Esophagus muscularis mucosa (tissue), 4 donors: ENCODE results near the gene RTP5.

Experiments used
- EP300 ChIP-seq: sonication (generic); formaldehyde crosslinking; IDR thresholded peaks from one replicate; pipeline ENCODE4 v1.6.1; 2017; ENCODE audit warnings: antibody characterized with exemption
- POLR2AphosphoS5 ChIP-seq, 2 donors: sonication (generic); formaldehyde crosslinking; IDR thresholded peaks; one replicate each; pipeline ENCODE4 v1.6.1; 2017; ENCODE audit warnings: antibody characterized with exemption in 2 of 2
- TF ChIP-seq, protein P1 (sequence below), 3 experiments: fragments of 200-600 bp in 2 of 3; fragments of 450-650 bp in 1 of 3; sonication (generic) in 2 of 3; IDR thresholded peaks; one replicate each; pipeline ENCODE4 v1.5.1; 2017 to 2019; ENCODE audit warnings: antibody characterized with exemption in 3 of 3, mild to moderate bottlenecking in 2 of 3, moderate library complexity in 1 of 3

DNA sequence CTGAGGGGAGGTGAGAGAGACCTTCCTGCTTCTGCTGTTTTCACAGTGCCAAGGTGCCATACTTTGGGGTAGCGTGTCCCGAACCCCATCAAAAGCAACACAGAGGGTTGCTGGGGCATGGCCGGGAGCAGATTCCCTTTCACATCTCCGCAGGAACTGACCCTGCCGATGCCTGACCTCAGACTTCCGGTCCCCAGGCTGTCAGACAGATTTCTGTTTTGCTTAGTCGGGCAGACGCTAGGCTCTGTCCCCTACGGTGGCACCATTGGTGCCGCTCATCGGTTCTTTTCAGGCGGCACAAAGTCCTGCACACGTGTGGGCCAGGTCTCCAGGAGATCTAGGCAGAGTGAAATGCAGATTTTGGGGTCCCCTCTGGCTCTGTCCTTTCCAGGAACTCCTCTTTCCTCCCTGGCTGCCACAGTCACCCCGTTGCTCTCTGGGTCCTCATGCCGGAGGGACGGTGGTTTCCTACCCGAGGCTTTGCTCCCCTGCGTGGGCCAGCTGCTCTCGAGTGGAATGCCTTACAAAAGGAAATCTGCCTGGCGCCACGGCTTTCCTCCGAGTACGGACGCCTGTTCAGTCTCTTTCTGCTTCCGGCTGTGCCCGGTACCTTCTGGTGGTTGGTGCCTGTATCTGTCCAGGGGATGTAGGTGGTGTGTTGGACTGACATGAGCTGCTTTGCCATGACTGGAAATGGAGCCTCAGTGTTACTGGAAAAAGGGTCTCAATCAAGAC is 39.3 kb downstream of the RTP5 start:
- TF ChIP-seq, protein P1, sequence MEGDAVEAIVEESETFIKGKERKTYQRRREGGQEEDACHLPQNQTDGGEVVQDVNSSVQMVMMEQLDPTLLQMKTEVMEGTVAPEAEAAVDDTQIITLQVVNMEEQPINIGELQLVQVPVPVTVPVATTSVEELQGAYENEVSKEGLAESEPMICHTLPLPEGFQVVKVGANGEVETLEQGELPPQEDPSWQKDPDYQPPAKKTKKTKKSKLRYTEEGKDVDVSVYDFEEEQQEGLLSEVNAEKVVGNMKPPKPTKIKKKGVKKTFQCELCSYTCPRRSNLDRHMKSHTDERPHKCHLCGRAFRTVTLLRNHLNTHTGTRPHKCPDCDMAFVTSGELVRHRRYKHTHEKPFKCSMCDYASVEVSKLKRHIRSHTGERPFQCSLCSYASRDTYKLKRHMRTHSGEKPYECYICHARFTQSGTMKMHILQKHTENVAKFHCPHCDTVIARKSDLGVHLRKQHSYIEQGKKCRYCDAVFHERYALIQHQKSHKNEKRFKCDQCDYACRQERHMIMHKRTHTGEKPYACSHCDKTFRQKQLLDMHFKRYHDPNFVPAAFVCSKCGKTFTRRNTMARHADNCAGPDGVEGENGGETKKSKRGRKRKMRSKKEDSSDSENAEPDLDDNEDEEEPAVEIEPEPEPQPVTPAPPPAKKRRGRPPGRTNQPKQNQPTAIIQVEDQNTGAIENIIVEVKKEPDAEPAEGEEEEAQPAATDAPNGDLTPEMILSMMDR (IDR thresholded peaks at IDR 0.05), result no peak
- TF ChIP-seq POLR2AphosphoS5 (IDR thresholded peaks at IDR 0.05) (no peak), EP300 (no peak)
